Thymus (tissue), 11 donors: Measurements from ENCODE around the gene DDX59. TPM values are rescaled to one million over a fixed set of nuclear protein-coding genes. Genes with fewer than 3 reads are reported as not detected.

ENCODE experiments used
- DNase-seq, 9 donors: peaks; one replicate each; pipeline ENCODE4 v3.0.0-alpha.2; 2013; ENCODE audit warnings: low spot score in 9 of 9, low read depth in 6 of 9, missing footprints in 1 of 9
- H3K27ac ChIP-seq, 2 donors: one replicate each; pipeline ENCODE4 v1.5.1; 2013; ENCODE audit warnings: control low read depth in 1 of 2, low read depth in 1 of 2, low read length in 1 of 2, mild to moderate bottlenecking in 1 of 2, moderate library complexity in 1 of 2
- H3K27me3 ChIP-seq, 2 donors: one replicate each; pipeline ENCODE4 v1.5.1; 2013; ENCODE audit warnings: low read length in 1 of 2; ENCODE audit not compliant: control insufficient read depth in 2 of 2, insufficient read depth in 1 of 2
- H3K36me3 ChIP-seq, 2 donors: one replicate each; pipeline ENCODE4 v1.5.1; 2013; ENCODE audit warnings: low read length in 1 of 2, mild to moderate bottlenecking in 1 of 2, moderate library complexity in 1 of 2; ENCODE audit not compliant: control insufficient read depth in 2 of 2, insufficient read depth in 2 of 2
- H3K4me1 ChIP-seq, 2 donors: one replicate each; pipeline ENCODE4 v1.5.1; 2013; ENCODE audit warnings: low read length in 2 of 2; ENCODE audit not compliant: control insufficient read depth in 2 of 2, insufficient read depth in 2 of 2
- H3K4me3 ChIP-seq, 2 donors: one replicate each; pipeline ENCODE4 v1.5.1; 2013; ENCODE audit warnings: low read length in 2 of 2, control low read depth in 1 of 2, mild to moderate bottlenecking in 1 of 2
- H3K9me3 ChIP-seq, 2 donors: one replicate each; pipeline ENCODE4 v1.5.1; 2013; ENCODE audit warnings: low read length in 1 of 2, mild to moderate bottlenecking in 1 of 2; ENCODE audit not compliant: control insufficient read depth in 2 of 2, insufficient read depth in 1 of 2
- WGBS: extraction: QIAGEN DNeasy Blood & Tissue Kit; methylation state at CpG from one replicate; pipeline ENCODE4 v1.1.7; 2013; 5-methylcytosine and 5-hydroxymethylcytosine counted together
- polyA plus RNA-seq: library from polyadenylated mRNA; stranded (reverse); fragments of 200-250 nt; gene quantifications from one replicate; pipeline ENCODE4 v1.2.3, GENCODE V29; 2013
- total RNA-seq: library from RNA; stranded (reverse); fragments of 120-200 nt; gene quantifications from one replicate; pipeline ENCODE4 v1.2.4, GENCODE V29; 2013
- donor health status: healthy.

Gene DDX59
- total and polyA plus RNA-seq, 2 donors: 28.8 to 54.0 TPM

- Histone ChIP-seq H3K9me3 (no peaks in the 10 kb centered on the region), H3K4me1 (peaks cover 0 to 4% of the 10 kb centered on the region in 2 donors), H3K27ac (no peak overlapping the region), H3K36me3 (no peaks in the 10 kb centered on the region), H3K4me3 (no peak overlapping the region), H3K27me3 (no peaks in the 10 kb centered on the region)
- WGBS: 98% methylated on average over 5 of the region's 5 CpGs
- no peak for DNase-seq
Measured at GRCh38 chr1:200674838-200675587, 5.3 kb upstream of the DDX59 start.

- Histone ChIP-seq H3K27me3 (no peaks in the 10 kb centered on the region), H3K4me1 (peaks cover 0 to 4% of the 10 kb centered on the region in 2 donors), H3K27ac (no peak overlapping the region), H3K9me3 (no peaks in the 10 kb centered on the region), H3K36me3 (no peaks in the 10 kb centered on the region), H3K4me3 (no peak overlapping the region)
- DNase-seq: no peak
- 95% methylated on average over 4 of the region's 4 CpGs for WGBS
Measured at GRCh38 chr1:200673952-200674823, 4.5 kb upstream of the DDX59 start.

- no peak overlapping the region for H3K4me3 ChIP-seq
Measured at GRCh38 chr1:200671235-200671786, 1.6 kb upstream of the DDX59 start.

GRCh38 chr1:200670242-200671118 lies 773 bp upstream of the DDX59 start:
- peak in 4 of 9 donors; percentile 31 to 48 (median 44) for DNase-seq
- H3K9me3 ChIP-seq: no peaks in the 10 kb centered on the region
- H3K36me3 ChIP-seq: peaks cover 11 to 14% of the 10 kb centered on the region in 2 donors
- peak overlapping the region; percentile 92 to 97 for H3K4me3 ChIP-seq
- WGBS: 21% methylated on average over 14 of the region's 14 CpGs
- no peaks in the 10 kb centered on the region for H3K27me3 ChIP-seq
- peak overlapping the region; percentile 94 to 98 for H3K27ac ChIP-seq
- H3K4me1 ChIP-seq: peaks cover 0 to 12% of the 10 kb centered on the region in 2 donors

More at GRCh38 chr1:200671235-200671786, 1.6 kb upstream of the DDX59 start:
- H3K9me3 ChIP-seq: no peaks in the 10 kb centered on the region
- DNase-seq: no peak
- peaks cover 0 to 7% of the 10 kb centered on the region in 2 donors for H3K4me1 ChIP-seq
- no peaks in the 10 kb centered on the region for H3K27me3 ChIP-seq
- peaks cover 5 to 8% of the 10 kb centered on the region in 2 donors for H3K36me3 ChIP-seq
- WGBS: 99% methylated on average over 5 of the region's 5 CpGs
- no peak overlapping the region for H3K27ac ChIP-seq

- Histone ChIP-seq H3K27me3 (no peaks in the 10 kb centered on the region), H3K27ac (peak overlapping the region; percentile 94 to 98), H3K4me3 (peak overlapping the region; percentile 92 to 97), H3K4me1 (peaks cover 6 to 12% of the 10 kb centered on the region in 2 donors), H3K36me3 (peaks cover 18 to 26% of the 10 kb centered on the region in 2 donors), H3K9me3 (no peaks in the 10 kb centered on the region)
- 54% methylated on average over 7 of the region's 7 CpGs for WGBS
- DNase-seq: peak in 1 of 9 donors; percentile 20
Measured at GRCh38 chr1:200668514-200669313, 993 bp downstream of the DDX59 start.

GRCh38 chr1:200666309-200666708 lies 3.4 kb downstream of the DDX59 start:
- Histone ChIP-seq H3K9me3 (no peaks in the 10 kb centered on the region), H3K27me3 (no peaks in the 10 kb centered on the region), H3K36me3 (peaks cover 27 to 46% of the 10 kb centered on the region in 2 donors), H3K4me1 (peaks cover 6 to 12% of the 10 kb centered on the region in 2 donors), H3K27ac (peak overlapping the region in 1 of 2 donors; percentile 26), H3K4me3 (no peak overlapping the region)
- DNase-seq: no peak
- 95% methylated on average over 8 of the region's 8 CpGs for WGBS

- H3K4me1 ChIP-seq: peaks cover 6 to 12% of the 10 kb centered on the region in 2 donors
Measured at GRCh38 chr1:200665861-200666260, 3.8 kb downstream of the DDX59 start.

GRCh38 chr1:200660719-200661118 lies 9.0 kb downstream of the DDX59 start:
- peaks cover under 1 to 6% of the 10 kb centered on the region in 2 donors for H3K4me1 ChIP-seq
- no peaks in the 10 kb centered on the region for H3K9me3 ChIP-seq
- no peak overlapping the region for H3K27ac ChIP-seq
- no peak for DNase-seq
- 96% methylated on average over 6 of the region's 6 CpGs for WGBS
- no peak overlapping the region for H3K4me3 ChIP-seq
- peaks cover 43 to 84% of the 10 kb centered on the region in 2 donors for H3K36me3 ChIP-seq
- no peaks in the 10 kb centered on the region for H3K27me3 ChIP-seq

More at GRCh38 chr1:200665861-200666260, 3.8 kb downstream of the DDX59 start:
- DNase-seq: no peak
- Histone ChIP-seq H3K9me3 (no peaks in the 10 kb centered on the region), H3K27me3 (no peaks in the 10 kb centered on the region), H3K36me3 (peaks cover 28 to 50% of the 10 kb centered on the region in 2 donors), H3K4me3 (no peak overlapping the region), H3K27ac (peak overlapping the region in 1 of 2 donors; percentile 26)
- 60% methylated on average over 2 of the region's 2 CpGs for WGBS
